HG03025 (cell line): ENCODE data around the gene GAK.

Experiments
- ATAC-seq: cut with Tn5 transposase; IDR thresholded peaks from one replicate; pipeline ENCODE4 v1.9.1; 2021; ENCODE audit warnings: mild to moderate bottlenecking, moderate library complexity; ENCODE audit not compliant: unreplicated experiment, low FRiP score

The GAK gene

DNA sequence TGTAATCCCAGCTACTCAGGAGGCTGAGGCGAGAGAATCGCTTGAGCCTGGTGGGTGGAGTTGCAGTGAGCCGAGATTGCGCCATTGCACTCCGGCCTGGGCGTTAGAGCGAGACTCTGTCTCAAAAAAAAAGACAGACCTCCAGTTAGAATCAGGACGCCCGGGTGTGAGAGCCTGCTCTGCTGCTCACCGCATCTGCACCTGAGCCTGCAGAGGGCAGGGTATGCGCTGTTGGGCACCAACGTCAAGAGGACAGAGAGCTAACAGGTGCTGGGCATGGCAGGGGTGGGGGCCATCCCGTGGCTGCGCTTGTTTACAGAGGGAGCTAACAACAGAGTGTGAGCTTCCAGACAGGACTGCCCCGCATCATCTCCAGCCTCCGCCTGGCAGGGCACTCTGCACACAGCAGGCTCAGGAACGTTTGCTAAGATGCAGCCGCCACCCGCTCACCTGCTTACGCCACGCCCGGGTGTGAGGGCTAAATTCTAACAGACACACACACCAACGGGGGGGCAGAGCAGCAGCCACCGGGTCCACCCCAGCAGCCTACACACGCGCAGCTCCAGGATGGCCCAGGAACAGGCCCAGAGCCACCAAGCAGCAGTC, 56.2 kb downstream of the GAK start:
- no peak for ATAC-seq

DNA sequence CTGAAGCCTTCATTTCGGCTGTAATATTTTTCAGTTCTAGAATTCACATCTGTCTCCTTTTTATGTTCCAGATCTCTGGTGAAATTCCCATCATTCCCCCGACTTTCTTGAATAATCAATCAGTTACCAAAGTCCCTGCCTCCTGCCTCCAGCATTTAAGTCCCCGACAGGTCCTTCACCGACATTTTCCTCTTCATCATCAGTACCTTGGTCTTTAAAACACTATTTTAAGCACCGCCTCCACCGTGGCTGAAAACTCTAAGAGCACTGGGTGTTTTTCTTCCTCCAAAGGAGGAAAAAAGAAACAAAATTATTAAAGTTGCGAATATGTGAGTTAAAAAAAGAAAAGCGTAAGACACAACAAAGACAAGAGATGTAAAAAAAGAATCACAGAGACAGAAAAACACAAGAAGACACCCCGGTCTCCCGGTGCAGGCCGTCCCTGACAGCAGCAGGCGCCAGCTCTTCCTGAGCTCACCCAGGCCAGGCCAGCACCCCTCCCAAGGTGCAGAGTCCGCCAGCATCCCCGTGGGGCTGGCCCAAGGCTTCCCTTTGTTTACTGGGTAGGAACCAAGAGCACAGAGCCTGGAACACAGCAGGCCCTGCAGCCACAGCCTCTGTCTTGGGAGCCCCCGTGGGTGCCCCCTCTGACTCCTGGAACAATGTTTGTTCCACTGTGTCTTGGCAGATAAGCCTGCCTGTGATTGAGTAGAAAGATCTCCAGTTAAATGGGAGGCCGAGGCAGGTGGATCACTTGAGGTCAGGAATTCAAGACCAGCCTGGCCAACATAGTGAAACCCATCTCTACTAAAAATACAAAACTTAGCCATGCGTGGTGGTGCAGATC, 56.9 kb downstream of the GAK start:
- ATAC-seq, result no peak

DNA sequence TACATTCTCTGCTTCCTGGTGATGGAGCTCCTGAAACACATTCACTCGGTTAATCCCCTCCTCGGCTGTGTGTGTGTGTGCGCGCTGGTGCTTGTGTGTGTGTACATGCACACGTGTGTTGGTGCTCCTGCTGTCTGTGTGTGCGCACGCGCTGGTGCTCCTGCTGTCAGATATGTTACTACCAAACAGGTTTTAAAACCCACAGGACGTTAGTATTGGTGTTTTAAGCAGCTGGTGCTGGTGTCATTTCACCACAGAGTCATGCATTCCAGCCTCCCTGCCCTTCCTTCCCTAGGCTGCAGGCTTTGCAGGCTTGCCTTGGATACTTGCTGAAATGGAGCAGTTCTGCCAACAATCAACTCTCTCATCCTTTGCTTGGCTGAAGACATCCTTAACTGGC, 58.1 kb downstream of the GAK start:
- no peak for ATAC-seq

DNA sequence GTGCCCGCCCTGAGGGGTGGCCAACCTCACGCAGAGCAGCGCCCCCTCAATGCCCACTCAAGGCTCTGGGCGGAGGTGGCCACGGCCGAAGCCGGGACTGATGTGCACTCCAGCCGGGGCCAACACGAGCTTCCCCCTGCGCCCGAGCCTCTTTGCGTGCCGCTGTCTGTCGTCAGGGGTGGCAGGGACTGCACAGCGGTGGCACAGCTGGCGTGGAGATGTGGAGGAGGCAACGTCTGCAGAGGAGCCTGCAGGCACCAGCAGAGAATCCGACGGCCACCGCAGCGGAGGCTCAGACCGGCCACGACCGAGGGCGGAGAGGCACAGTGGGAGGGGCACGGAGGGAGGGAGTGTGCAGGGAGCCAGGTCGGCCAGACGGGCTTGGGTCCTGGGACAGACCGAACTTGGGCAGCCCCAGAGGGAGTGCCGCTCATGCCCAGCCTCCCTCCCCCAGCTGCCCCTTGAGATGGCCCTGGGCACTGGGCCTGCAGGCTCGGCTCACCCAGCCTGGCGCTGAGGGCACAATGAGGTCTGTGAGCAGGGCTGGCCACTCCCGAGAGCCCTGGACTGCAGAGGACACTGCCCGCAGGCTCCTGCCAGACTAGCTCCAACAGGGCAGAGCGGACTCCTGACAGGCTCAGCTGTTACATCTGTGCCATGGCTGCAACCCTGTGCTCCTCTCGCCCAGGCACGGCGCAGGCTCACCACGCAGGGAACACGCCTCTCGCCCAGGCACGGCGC, 59.7 kb downstream of the GAK start:
- ATAC-seq, result no peak

DNA sequence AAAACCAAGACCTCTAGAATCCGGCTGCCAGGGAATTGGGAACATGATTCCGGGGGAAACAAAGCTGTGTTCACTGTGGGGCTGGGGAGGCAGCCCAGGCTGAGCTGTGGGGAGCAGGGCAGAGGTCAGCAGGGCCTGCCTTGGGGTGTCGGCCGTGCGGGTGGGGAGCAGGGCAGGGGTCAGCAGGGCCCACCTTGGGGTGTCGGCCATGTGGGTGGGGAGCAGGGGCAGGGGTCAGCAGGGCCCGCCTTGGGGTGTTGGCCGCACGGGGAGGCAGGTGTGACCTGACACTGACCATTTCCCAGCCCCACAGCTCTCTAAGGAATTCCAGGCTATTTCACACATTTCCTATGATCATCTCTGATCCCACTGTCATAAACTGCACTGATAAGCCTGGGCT, 60.6 kb downstream of the GAK start:
- ATAC-seq, result no peak

DNA sequence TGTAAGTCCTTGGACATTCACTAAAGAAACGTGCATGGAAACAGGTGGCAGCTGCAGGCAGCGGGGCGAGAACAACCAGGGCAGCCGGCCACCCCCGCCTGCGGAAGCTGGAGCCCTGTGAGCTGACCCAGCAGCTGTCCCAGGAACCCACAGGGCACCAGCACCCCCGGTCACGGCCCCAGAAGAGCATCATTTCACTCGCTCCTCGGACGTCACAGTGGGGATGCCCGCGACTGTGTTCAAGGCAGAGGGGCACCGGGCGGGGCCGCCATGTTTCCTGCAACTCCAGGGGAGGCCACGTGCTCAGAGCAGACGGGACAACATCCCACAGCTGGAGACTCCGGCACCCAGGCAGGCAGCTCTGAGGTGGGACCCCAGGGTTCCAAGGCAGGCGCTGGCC, 61.2 kb downstream of the GAK start:
- no peak for ATAC-seq

DNA sequence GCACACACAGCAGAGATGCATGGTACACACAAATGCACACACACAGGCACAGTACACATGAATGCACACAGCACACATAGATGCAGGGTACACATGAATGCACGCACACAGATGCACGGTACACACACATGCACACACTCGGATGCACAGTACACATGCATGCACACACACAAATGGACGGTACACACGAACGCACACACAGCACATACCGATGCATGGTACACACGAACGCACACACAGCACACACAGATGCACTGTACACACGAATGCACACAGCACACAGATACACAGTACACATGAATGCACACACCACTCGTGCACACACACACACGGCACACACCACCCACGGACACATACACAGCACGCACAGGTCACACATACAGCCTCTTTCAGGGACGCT, 62.3 kb downstream of the GAK start:
- ATAC-seq, result no peak

DNA sequence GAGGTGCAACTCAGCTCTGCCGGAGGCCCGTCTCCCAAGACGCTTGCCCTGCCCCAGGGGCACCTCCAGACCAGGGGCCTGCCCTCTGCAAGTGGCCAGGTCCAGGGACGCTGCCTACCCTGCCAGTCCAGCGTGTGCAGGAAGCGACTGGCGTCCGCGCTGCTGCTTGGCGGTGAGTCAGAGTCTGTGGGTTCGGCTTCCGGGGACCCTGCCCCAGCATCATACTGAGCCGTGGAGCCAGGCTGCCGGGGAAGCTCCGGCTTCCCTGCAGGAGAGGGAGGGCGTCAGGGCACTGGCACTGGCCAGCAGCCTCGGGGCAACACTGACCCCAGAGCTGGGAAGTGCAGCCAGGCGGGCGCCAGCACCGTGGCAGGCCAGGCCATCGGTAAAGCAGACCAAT, 63.7 kb downstream of the GAK start:
- no peak for ATAC-seq

DNA sequence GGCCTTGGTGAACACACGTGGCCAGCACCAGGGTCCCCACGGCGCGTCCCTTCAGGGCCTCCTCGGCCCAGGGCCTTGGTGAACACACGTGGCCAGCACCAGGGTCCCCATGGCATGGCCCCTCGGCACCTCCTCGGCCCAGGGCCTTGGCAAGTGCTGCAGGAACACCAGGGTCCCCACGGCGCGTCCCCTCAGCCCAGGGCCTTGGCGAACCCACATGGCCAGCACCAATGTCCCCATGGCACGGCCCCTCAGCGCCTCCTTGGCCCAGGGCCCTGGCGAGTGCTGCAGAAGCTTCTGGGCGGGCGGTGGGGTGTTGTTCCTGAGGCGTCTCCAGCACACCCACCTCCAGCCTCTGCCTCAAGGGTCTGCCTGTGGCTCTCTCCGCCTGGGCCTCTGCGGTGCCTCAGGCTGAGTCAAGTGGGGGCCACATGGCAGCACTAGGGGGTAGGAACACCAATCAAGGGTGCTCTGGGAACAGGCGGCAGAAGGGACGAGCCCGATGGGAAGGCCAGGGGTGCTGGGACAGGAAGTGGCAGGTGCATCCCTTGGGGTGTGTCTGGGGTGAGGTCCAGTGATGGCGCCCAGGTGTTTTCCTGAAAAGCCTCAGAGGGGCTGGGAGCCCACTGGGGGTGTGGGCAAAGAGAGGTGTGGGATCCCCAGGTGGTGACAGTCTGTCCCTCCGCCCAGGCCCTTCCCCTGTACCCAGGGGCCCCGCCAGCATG, 64.4 kb downstream of the GAK start:
- no peak for ATAC-seq

DNA sequence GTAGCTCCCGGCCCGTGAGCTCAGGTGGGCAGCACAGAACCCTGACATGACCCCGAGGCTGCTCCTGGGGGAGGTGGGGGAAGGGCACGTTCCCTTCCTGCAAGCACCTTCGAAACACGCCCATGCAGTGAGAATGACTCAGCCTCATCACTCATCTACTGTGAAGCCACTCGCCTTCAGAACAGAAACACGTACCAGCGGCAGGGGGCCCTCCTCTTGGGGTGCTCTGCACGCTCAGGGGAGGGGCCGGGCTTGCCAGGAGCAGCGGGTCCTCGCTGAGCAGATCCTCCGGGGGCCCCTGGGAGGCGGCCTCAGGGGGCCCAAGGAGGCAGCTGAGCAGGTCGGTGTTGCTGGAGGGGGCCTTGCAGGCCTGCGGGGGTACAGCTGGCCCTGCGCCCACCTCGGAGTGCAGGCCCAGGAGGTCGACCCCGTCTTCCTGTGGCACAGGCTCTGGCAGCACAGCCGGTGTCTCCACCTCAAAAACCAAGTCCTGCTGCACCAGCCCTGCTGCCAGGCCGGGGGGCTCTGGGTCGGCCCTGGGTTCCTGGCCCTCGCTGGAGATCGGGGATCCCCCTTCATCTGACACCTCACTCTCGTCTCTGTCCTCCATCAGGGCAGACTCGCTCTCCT, 65.2 kb downstream of the GAK start:
- ATAC-seq, result no peak

DNA sequence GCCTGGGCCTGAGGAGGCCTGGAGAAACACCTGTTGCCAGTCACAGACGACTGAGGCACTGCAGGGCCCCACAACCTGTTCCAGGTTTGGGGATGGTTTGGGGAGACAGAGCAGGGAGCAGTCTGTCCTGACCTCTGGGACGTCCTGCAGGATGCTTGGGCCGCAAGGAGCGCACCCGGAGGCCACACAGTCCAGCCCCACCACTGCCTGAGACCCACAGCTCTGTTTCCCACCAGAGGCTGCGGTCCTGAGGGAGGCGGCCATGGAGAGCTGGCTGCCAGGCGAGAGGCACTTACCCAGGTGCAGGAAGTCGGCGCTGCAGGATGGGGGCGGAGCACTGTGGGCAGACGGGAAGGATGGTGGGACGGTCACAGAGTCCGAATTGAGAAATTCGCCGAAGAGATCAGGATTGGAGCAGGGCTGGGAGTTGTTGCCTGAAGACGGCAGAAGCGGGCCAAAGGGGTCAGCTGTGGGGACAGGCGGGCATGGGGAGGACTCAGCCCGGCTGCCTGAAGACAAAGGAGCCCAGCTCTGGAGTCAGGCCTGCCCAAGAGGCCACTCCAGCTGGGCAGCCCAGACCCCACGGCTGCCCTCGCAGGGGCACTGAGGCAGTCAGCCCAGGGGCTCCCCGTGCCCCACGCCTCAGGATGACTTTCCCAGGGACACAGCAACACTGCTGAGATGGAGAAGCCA, 65.9 kb downstream of the GAK start:
- no peak for ATAC-seq

DNA sequence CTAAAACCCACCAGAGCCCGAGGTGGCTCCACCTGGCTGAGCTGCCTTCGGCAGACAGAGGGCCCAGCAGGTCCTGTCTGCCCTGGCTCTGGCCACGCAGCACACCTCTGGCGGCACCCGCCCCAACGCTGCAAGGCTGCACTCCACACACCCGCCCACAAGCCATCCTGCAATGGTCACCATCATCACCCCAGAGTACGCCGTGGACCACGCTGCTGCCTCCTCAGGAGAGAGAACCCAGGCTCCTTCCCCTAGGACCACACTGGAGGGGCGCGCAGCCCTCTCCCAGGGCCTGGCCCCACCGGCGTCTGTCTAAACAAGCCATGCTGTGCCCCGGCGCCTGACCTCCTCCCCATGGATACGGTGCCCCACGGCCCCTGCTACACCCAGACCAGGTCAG, 66.5 kb downstream of the GAK start:
- no peak for ATAC-seq

DNA sequence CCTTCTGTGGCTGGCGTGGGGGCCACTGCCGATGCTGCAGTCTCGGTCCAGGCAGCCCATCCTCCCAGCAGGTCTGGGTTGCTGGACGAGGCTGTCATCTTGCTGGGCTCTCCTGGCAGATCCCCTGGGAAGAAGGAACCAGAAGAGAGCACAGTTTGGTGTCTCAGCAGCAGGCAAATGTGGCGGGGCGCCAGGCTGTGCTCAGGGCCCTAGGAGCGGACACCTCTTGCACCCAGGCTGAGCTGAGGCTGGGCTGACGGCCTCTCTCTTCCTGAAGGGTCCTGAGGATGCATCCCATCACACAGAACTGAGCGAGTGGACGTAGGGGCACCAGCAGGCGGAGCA, 67.0 kb downstream of the GAK start:
- ATAC-seq, result no peak

DNA sequence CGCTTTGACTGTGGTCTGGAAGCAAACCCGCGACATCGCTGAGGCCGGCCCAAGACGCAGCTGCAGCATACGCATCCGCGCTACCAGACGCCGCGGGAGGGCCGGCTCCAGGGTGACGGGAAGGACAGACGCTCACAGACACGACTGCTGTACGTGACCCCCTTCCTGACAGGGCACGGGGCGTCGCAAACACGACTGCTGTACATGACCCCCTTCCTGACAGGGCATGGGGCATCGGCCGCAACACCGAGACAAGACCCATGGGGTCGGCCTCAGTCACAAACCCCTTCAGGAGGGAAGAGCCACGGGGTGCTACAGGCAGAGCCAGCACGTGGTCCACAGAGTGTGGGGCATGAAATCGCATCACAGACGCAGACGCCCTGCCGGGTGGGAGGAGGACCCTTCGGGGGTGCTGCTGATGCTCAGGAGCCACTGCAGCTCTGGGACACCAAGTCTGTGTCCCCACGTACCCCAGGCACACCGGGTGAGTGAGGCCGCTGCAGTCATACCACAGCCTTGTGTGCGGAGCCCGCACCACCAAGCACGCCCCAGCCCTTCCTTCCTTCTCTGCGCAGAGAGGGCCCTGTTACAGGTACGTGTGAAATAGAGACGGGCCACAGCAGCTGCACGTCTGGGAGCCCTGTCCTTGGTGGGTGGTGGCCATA, 67.5 kb downstream of the GAK start:
- ATAC-seq, result no peak

DNA sequence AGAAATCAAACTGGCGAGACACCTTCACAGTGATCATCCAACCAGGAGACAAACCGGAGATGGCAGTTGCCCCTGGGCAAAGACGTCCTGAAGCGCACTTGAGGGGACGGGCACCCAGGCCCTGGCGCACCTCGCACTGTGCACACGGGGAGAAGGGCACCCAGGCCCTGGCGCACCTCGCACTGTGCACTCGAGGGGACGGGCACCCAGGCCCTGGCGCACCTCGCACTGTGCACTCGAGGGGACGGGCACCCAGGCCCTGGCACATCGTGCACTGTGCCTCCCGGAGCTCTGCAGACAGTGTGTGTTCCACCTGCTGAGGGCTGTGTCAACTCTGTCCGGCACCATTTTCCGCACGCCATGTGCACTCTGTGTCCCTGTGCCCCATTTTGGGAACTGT, 71.6 kb downstream of the GAK start:
- no peak for ATAC-seq

DNA sequence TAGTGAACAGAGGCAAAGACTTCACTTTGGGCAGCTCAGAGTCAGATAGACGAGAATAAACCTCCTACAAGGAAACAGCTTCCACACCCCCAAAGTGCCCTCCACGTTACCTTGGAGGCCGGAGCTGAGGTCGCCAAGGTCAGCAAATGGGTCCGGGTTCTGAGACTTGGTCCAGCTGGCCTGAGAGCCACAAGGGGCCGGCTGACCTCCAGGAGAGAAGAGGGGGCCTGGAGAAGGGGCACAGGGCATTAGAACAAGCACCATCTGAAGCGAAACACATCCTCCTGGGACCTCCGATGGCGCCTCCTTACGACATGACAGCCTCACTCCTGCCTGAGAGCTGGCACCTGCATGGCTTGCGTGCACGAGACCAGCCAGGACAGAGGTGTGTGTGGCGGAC, 72.6 kb downstream of the GAK start:
- no peak for ATAC-seq

DNA sequence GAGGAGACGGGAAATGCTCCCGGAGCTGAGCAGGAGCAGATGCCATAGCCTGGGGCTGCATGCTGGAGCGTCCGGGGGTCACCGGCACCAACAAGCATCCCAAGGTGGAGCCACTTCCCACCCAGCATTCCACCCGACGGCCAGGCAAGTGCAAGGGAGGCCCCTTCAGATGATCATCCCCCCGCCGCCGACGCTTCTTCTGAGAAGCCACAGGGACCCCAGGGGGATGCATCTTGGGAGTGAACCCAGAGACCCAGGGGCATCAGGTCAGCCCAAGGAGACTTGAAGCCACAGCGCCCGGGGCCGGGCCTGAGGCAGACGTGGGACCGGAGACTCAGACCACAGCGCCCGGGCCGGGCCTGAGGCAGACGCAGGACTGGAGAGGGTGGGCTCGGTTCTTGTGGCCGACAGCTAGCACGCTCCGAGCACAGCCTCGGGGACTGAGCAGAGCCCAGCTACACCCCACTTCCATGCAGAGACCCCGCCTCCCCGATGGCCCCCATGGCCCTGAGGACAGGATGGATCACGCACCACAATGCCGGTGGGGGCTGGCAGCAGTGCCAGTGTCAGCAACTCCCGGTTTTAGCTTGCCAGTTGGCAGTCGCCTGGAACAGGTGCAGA, 73.2 kb downstream of the GAK start:
- ATAC-seq, result no peak

DNA sequence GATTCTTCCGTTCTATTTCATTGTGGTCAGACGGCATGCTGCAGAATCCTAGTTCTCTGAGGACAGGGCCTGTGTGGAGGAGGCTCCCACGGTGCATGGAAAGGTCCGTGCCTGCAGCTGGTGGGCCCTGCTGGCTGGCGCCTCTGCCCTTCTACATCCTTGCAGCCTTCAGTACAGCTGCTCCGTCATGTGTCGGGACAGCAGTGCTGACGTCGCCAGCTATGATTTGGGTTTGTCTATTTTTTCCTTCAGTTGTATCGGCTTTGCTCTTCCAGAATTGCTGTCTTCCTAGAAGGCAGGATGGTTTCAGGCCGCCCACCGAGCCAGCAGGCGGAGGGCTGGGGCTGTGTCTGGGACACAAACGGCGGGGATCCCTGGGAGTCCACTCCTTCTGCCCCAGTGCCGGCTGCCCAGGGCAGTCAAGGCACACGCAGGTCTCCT, 74.1 kb downstream of the GAK start:
- no peak for ATAC-seq

DNA sequence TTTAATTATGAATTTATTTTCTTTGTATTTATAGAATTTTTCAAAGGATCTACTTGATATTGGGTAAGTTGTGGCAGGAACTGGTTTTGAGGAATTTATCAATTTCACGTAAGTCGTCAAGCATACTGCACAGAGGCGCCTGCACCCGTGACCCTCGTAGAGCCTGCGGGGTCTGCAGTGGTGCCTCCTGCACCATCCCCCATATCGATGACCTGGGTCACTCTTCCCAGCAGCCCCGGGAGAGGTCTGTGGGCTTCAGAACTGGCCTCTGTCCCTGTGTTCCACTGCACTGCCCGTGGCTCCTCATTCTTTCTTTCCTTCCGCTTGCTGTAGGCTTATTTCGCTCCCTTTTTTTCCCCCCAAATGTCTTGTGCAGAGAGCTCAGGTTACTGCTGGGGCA, 74.7 kb downstream of the GAK start:
- no peak for ATAC-seq
